ENCODE measurements around the gene PRKCE.

PRKCE gene

DNA sequence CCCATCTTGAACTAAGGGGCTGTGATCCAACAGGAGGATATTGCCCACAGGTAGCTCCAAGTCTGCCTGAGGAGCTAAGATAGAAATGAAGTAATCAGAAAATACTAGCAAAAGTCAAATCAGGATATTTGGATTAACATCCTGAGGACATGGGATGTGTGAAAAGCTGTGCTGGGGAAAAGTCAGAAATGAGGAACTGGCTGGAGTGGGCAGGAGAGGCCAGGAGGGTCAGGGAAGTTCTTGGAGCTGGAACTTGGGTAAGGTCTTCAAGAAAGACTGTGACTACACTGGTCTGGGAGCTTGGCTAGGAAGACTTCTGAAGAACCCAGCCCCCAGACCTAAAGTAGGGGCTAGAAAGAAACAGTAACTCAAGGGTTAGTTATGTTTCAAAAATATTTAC is 250.9 kb downstream of the PRKCE start:
- no peak for DNase-seq (ENCODE audit: low read depth)
- no peak for TF ChIP-seq CTCF (conservative IDR thresholded peaks at IDR 0.05; ENCODE audit: low read depth, low read length)
- H3K4me3 ChIP-seq (ENCODE audit: low read length): no peak overlapping the region

DNA sequence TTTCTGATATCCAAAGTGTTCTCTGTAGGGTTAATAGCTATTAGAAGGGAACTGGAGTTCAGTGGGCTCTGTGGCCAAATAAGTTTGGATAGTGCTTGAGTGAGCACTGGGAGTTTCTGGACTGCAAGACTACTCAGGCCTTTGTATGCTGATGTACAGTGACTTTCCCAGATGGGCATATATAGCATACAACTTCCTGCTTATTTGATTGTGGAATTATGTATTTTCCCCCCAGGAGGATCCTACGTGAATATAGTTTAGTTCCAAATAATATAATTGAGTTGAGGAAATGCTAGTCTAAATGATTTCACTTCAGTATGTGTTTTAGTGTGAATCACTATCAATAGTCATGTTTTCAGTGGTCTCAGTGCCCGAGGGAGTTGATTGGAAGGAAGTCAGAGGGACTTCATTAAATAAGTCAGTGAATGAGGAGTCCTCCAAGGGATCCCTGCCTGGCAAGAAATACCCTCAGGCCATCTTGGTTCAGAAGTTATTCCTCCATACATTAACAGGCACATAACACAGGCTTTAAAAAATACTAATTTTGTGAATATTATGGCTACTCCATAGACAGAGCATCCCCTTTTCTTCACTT is 251.4 kb downstream of the PRKCE start:
- DNase-seq (ENCODE audit: low read depth): no peak

DNA sequence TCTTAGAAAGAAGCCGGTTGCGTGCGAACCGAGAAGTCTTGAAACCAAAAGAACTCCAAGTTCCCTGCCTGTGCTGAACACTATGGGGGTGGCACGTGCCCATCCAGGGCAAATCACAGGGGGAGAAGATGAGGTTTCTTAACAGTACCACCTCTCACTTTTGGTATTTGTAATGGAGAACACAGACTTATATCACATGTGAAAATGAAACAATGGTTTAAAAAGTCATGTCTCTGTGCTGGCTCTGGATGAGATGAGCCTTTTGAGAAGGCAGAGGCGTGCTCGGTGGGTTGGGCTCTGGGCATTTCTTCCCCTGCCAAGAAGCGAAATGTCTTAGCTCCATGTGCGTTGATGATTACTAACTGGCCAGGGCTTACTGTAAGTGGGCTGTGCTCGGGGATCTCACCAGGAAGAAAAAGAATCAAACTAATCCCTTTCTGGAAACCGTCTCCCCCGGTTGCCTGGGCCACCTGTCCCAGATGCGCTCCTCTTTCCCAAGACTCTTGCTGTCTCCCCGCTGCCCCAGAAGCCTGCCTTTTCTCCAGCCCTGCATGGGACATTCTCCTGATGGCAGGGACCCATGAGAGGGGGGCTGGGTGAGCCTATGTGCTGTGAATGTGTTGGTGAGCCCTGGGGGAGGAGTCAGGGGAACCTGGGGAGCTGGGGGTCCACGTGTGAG is 252.9 kb downstream of the PRKCE start:
- DNase-seq (ENCODE audit: low read depth): no peak
- H3K4me3 ChIP-seq (ENCODE audit: low read length): no peak overlapping the region
- no peak for TF ChIP-seq CTCF (conservative IDR thresholded peaks at IDR 0.05; ENCODE audit: low read depth, low read length)

More for the DNA sequence above, 251.4 kb downstream of the PRKCE start:
- no peak for TF ChIP-seq CTCF (conservative IDR thresholded peaks at IDR 0.05; ENCODE audit: low read depth, low read length)
- no peak overlapping the region for H3K4me3 ChIP-seq (ENCODE audit: low read length)

DNA sequence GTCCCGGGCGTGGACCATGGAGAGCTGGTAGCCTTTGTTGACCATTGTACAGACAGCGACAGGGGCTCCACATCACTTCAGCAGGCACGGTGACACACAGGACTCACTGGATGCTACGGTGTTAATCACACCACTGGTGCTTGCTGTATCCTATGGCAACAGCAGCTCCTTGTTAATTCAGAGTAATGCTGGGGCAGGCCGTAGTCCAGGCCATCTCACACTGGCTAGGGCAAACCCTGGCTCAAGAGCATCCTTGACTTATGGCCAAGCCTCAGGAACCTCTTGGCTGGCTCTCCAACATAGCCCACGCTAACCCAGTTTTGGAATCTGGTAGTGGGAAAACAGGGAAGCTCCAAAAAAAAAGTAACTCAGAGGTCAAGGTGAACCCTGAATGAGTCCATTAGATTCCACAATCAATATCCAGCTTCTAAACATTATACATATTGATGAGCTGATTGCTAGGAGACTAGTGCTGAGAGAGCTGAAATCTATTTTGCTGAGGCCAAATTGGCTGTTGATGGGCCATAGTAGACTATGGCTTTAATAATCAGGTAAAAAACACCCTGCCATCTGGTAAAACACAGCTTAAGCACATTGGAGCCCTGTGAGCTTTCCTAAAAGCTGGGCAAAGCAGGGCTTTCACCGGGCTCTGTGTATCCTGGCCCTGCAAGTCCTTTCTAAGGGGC is 253.6 kb downstream of the PRKCE start:
- no peak for DNase-seq (ENCODE audit: low read depth)
- no peak overlapping the region for H3K4me3 ChIP-seq (ENCODE audit: low read length)
- no peak for TF ChIP-seq CTCF (conservative IDR thresholded peaks at IDR 0.05; ENCODE audit: low read depth, low read length)

- H3K4me3 ChIP-seq (ENCODE audit: low read length): no peak overlapping the region
- no peak for DNase-seq (ENCODE audit: low read depth)
- TF ChIP-seq CTCF (conservative IDR thresholded peaks at IDR 0.05; ENCODE audit: low read depth, low read length): no peak
These were observed 254.1 kb downstream of the PRKCE start for GRCh38 chr2:45905632-45905958.

DNA sequence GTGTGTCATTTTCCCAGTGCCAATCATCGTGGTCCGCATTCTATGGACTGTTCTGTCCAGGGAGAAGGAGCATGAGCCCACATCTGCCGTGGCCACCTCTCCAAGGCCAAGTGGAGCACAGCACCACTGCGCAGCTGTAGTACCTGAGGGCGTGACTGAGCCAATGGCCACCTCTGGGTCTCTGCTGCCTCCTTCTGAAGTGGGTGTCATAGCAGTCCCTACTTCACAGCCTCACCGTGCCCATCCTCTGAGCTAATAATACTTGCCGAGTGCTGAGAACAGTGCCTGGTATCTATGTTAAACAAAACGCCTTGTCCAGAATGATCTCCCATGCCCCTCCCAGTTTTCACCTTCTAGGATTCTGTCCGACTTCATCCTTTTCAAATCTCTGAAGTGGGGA is 256.1 kb downstream of the PRKCE start:
- no peak overlapping the region for H3K4me3 ChIP-seq (ENCODE audit: low read length)
- TF ChIP-seq CTCF (conservative IDR thresholded peaks at IDR 0.05; ENCODE audit: low read depth, low read length): no peak

More for the DNA sequence above, 256.1 kb downstream of the PRKCE start:
- DNase-seq (ENCODE audit: low read depth): no peak
